Effector CD4-positive, alpha-beta T cell (primary cell): Measurements from ENCODE around the gene PIGN.

ENCODE experiments used
- DNase-seq: peaks from one replicate; pipeline ENCODE4 v3.0.0-alpha.2; 2020

The PIGN gene

DNA sequence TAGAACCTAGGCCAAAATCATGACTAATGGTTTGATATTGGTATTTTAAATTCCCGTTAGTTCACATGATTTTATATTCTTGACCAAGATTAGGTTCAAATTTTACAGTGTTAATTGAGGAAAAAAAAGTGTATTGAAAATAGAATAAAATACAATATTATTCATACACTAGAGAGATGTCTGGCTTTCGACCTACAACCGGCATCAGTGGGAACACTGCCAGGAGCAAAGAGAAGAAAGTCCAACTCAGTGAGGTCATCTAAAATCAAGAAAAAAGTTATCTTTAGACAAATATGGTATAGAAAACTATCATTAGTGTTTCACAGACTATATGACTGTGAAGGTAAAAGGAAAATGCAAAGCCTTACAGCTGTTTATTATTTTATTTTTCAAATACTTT lies 81.5 kb downstream of the PIGN start:
- DNase-seq = no peak

- no peak for DNase-seq
Measured at GRCh38 chr18:62102221-62102620, 84.6 kb downstream of the PIGN start.

DNA sequence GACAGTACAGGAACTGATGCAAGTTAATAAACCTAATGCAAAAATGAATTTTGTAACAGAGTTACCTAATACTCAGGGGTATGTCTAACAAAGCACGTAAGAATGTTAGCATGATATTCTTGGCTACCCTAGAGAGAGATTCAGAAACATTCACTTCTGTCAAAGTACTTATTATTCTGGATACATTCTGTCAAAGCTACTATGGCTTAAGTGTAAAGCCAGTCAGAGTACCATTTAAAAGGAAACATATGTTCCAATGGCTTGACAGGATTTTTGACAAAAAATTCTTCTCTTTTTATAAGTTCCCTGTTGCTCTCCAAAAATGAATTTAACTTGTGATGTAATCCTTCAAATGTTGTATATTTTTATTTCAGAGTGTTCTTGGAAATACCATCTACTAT lies 85.5 kb downstream of the PIGN start:
- DNase-seq = no peak

DNA sequence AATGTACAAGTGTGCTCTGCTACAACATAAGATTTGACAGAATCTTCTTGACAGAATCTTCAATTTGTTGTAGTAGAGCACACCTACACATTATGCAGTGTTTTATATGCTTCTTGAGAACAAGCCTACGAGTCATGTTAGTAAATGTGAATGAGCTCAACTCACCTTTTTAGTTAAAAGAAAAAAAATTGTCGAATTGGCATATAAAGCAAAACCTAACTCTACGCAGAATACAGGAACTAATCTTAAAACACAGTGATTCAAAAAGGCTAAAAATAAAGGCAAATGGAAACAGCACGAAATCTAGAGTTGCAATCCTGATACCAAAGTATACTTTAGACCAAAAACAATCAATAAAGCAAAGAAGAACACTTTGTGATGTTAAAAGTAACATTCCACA lies 87.9 kb downstream of the PIGN start:
- no peak for DNase-seq

GRCh38 chr18:62097698-62098097 lies 89.2 kb downstream of the PIGN start:
- no peak for DNase-seq

GRCh38 chr18:62091487-62092120 lies 95.3 kb downstream of the PIGN start:
- DNase-seq = no peak

DNA sequence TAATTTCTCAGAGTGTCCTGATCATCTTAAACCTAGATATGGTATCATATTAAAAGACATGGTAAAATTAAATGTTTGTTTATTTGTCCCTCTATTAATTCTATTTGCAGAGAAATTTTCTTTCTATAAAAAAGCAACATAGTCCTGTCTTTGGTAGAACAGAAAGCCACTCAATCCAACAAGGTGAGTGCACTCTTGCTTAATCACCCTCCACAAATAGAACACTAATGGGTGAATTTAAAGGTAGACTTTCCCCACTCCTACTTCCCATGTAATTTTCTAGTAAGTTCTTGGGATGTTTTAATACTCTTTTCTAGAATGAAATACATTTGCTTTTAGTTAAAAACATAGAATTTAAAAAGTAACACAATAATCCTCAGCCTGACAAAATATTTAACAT lies 97.7 kb downstream of the PIGN start:
- no peak for DNase-seq

DNA sequence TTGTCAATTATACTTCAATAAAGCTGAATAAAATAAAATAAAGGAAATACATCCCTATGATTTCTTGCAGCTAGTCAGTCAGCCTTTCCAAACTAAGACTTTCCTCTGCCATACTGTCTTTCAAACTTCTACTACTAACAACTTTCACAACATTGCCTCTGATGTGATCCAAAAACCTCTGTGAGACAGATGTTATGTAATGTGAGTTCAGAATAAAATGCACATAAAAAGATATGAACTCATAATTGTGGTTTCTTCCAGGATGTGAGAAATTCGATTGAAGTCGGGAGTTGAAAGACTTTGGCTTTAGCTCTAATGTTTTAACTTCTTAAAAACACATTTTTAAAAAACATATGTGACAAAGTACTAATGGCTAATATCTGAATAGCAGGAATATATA lies 98.7 kb downstream of the PIGN start:
- no peak for DNase-seq

DNA sequence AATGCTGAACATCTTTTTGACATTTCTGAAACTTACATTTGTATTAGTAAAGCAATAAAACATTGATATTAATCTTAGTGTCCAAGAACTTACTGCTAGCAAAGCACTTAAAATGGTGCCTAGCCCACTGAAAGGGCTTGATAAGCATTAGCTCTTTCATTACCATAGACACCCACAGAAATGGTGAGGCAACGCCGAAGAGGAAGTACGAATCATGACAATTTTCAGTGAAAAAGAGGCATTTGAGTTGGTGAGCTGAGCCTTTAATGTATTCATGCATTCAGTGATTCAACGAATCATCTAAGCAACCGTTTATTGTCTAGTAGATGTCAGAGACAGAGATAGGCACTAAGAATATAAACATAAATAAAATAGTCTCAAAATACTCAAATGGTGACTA lies 101.1 kb downstream of the PIGN start:
- DNase-seq = no peak

- no peak for DNase-seq
Measured at GRCh38 chr18:62081761-62082294, 105.0 kb downstream of the PIGN start.

GRCh38 chr18:62081248-62081647 lies 105.6 kb downstream of the PIGN start:
- no peak for DNase-seq

- no peak for DNase-seq
Measured at GRCh38 chr18:62080172-62080900, 106.5 kb downstream of the PIGN start.

- DNase-seq = no peak
Measured at GRCh38 chr18:62073461-62074281, 113.2 kb downstream of the PIGN start.

DNA sequence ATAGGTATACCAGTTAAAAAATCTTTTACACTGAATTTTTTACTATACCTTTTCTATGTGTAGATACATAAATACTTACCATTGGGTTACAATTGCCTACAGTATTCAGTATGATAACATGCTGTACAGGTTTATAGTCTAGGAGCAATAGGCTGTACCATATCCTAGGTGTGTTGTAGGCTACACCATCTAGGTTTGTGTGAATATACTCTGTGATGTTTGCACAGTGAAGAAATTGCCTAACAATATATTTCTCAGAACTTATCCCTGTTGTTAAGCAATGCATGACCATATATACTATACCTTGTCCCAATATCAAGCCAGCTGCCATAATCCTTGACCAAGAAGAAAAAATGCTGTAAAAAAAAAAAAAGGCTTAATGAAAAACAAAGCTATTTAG lies 114.5 kb downstream of the PIGN start:
- no peak for DNase-seq

DNA sequence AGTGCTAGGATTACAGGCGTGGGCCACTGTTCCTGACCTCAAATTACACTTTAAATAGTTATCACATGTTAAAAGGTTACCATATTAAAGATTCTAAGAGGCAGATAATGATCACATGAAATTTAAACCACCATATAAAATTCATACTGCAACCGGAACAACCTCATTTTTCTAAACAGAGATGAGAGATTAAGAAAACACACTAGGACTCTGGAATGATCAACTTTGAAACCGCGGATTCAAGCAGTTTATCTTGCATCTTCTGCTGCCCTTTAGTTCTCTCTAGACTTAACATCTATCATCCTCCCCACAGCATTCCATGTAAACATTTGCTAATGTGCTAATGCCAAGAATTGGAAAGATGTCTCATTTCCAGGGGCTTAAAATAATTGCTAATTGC lies 115.8 kb downstream of the PIGN start:
- no peak for DNase-seq

DNA sequence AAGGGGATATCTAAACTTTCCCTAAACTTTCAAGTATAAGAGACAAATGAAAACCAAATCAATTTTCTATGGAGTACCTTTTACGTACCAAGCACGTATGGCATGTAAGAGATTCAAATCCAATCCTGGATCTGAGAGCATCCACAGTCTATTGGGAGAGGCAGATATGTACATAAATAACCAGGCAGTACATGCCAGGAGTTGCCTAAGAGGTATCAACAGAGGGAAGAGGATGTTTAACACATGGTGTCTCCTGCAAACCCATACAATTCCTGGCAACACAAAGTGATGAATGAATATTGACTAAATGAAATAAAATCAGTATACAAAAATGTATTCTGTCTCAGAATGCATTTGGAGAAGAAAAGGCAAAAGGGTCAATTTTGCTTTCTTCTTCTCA lies 116.6 kb downstream of the PIGN start:
- DNase-seq = no peak

DNA sequence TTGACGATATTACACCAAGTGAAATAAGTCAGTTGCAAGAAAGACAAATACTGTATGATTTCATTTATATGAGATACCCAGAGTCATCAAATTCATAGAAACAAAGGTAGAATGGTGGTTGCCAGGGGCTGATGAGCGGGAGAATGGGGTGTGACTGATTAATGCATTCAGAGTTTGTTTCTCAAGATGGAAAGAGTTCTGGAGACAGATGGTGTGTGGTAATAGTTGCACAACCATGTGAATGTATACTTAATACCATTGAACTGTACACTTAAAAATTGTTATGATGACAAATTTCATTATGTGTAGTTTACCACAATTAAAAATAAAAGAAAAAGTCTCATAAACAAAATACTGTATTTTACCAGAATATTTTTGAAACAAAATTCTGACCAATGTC lies 117.3 kb downstream of the PIGN start:
- no peak for DNase-seq

- DNase-seq = no peak
Measured at GRCh38 chr18:62066102-62066818, 120.6 kb downstream of the PIGN start.

- no peak for DNase-seq
Measured at GRCh38 chr18:62064361-62064760, 122.5 kb downstream of the PIGN start.

DNA sequence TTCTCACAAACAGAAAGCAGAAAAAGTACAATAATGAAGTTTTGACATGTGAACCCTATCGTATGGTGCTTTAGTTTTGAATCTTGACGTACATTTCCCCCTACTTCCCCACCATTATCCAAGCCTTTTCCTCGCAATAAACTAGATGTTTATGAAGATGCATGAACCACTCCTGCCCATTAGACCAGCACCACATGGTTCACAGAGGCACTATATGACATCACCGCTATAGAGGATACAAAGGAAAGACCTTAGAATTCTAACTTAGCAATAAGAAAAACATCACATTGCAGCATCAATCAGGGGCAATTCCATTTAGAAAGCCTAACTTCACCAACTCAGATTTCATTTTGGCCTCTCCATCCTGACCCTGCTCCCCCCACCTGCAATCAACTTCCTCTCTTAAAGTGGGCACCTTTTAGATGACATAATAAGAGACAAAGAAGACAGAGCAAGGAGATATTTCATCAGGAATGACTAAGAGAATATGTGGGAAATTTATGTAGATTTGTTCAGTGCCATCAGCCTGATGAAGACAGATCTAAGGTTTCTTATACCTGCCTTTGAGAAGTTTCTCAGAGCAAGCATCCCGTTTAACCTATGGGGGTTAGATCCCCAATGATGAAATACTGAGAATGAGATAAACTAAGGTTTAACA lies 124.9 kb downstream of the PIGN start:
- DNase-seq = no peak

GRCh38 chr18:62060820-62061219 lies 126.0 kb downstream of the PIGN start:
- no peak for DNase-seq

DNA sequence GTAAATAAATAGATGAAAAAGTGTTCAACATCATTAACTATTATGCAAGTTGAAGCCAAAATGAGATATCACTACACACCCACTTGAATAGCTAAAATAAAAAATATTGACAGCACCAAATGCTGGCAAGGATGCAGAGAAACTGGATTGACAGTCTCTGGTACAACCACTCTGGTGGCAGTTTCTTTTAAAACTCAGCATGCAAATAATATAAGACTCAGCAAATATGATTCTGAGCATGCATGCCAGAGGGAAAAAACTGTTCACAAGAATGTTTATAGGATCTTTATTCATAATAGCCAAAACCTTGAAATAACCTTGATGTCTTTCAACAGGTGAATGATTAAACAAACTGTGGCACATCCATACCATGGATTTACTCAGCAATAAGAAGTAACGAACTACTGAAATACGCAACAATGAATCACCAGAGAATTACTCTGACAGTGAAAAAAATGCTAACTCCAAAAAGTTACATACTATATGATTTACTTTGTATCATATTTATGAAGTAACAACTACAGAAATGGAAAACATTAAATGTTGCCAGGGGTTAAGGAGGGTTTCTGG lies 131.8 kb downstream of the PIGN start:
- DNase-seq = no peak
